Thyroid gland (tissue), 4 donors: ENCODE data around the gene RAB6B. TPM values are rescaled to one million over a fixed set of nuclear protein-coding genes. Genes with fewer than 3 reads are reported as not detected.

Experiments
- DNase-seq, 2 donors: peaks; one replicate each; pipeline ENCODE4 v3.0.0-alpha.2; 2019
- H3K27ac ChIP-seq, 3 donors: fragments of 200-600 bp; sonication (generic); 1 replicate in 2 of 3; 2 replicates in 1 of 3; pipeline ENCODE4 v1.5.1; 2016 to 2019; ENCODE audit warnings: mild to moderate bottlenecking in 1 of 3, moderate library complexity in 1 of 3
- H3K27me3 ChIP-seq: fragments of 200-600 bp; sonication (generic); one replicate; pipeline ENCODE4 v1.5.1; 2019
- H3K36me3 ChIP-seq, 2 donors: fragments of 200-600 bp; sonication (generic); one replicate each; pipeline ENCODE4 v1.5.1; 2016 to 2019
- H3K4me1 ChIP-seq, 2 donors: fragments of 200-600 bp; sonication (generic); one replicate each; pipeline ENCODE4 v1.5.1; 2017 to 2019
- H3K4me3 ChIP-seq, 3 donors: fragments of 200-600 bp; sonication (generic); replicated peaks in 1 of 3; 1 replicate in 2 of 3; 2 replicates in 1 of 3; pipeline ENCODE4 v1.5.1; 2016; ENCODE audit warnings: mild to moderate bottlenecking in 1 of 3
- H3K9me3 ChIP-seq: fragments of 200-600 bp; sonication (generic); one replicate; pipeline ENCODE4 v1.5.1; 2017
- CTCF ChIP-seq, 6 experiments: fragments of 200-600 bp in 3 of 6; fragments of 450-650 bp in 3 of 6; sonication (generic) in 3 of 6; IDR thresholded peaks; one replicate each; pipeline ENCODE4 v1.5.1; 2016 to 2019; ENCODE audit warnings: antibody characterized with exemption in 6 of 6, mild to moderate bottlenecking in 2 of 6, inconsistent platforms in 1 of 6, moderate library complexity in 1 of 6
- POLR2A ChIP-seq, 2 donors: fragments of 450-650 bp; IDR thresholded peaks; one replicate each; pipeline ENCODE4 v1.6.1; 2017; ENCODE audit warnings: antibody characterized with exemption in 2 of 2, mild to moderate bottlenecking in 2 of 2, moderate library complexity in 1 of 2
- WGBS, 2 donors: methylation state at CpG; one replicate each; pipeline ENCODE4 v1.1.5; 2017; 5-methylcytosine and 5-hydroxymethylcytosine counted together
- intact Hi-C: fragments of 100-400 bp; cut with DNase I; formaldehyde crosslinking; loops from one replicate; pipeline ENCODE4 v1.15.1; 2023
- total RNA-seq, 4 donors: library from RNA; depleted of rRNA; stranded (reverse); fragments of >200 nt; gene quantifications; one replicate each; pipeline ENCODE4 v1.2.3, GENCODE V29; 2016

The RAB6B gene
- total RNA-seq, 4 donors from 2014 or later = 4.4 to 6.2 (median 5.6) TPM

DNA sequence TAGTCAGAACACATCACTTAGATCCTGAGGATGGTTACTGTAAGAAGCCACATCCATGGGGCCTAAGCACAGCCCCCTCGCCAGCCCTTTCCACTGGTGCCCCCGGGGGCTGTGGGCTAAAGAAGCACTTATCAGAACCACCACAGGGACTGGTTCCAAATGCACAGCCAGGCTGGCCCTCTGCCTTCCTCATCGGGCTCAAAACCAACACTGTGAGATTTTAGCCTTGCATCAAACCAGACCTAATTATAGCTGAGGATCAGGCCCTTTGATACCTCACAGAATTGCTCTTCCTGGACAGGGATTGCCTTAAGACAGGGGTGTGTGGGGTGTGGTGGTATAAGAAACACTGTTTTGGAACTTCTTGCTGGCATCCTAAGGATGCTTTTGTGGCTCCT lies 66.4 kb downstream of the RAB6B start:
- no peaks in the 10 kb centered on the region for H3K9me3 ChIP-seq
- no peaks in the 10 kb centered on the region for H3K27me3 ChIP-seq
- intact Hi-C loops = no loop called here
- H3K27ac ChIP-seq = no peak overlapping the region
- no peak for TF ChIP-seq CTCF (IDR thresholded peaks at IDR 0.05)
- TF ChIP-seq POLR2A (IDR thresholded peaks at IDR 0.05) = no peak
- no peaks in the 10 kb centered on the region for H3K4me1 ChIP-seq
- WGBS, 2 donors = 73 to 78% methylated on average over 2 to 3 of the region's 3 CpGs
- no peak overlapping the region for H3K4me3 ChIP-seq
- H3K36me3 ChIP-seq = no peaks in the 10 kb centered on the region
- no peak for DNase-seq

GRCh38 chr3:133828576-133829309 lies 66.9 kb downstream of the RAB6B start:
- Histone ChIP-seq H3K4me1 (no peaks in the 10 kb centered on the region), H3K27me3 (no peaks in the 10 kb centered on the region), H3K36me3 (no peaks in the 10 kb centered on the region), H3K27ac (no peak overlapping the region), H3K9me3 (no peaks in the 10 kb centered on the region), H3K4me3 (no peak overlapping the region)
- DNase-seq = no peak
- 68 to 80% methylated on average over 10 to 12 of the region's 12 CpGs for WGBS, 2 donors
- no peak for TF ChIP-seq POLR2A (IDR thresholded peaks at IDR 0.05)
- no peak for TF ChIP-seq CTCF (IDR thresholded peaks at IDR 0.05)
- intact Hi-C loops = no loop called here

DNA sequence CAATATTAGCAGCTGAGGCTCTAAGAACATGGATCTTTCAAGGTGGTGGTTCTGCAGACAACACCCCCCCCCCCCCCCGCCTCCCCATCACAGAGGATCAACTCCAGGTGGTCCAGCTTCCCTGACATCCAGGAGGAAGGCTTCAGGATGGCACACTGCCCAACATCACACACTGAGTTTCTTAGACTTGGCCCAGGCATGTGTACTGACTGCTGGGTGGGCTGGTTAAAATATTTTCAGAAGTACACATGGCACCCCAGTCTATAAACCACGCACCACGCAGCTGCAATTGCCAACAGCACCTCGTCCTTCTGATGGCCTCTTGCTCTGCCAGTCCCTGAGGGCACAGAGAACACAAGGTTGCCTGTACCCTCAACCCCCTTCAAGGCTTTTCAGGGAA lies 68.0 kb downstream of the RAB6B start:
- H3K36me3 ChIP-seq = no peaks in the 10 kb centered on the region
- H3K9me3 ChIP-seq = no peaks in the 10 kb centered on the region
- H3K27me3 ChIP-seq = no peaks in the 10 kb centered on the region
- H3K4me1 ChIP-seq = no peaks in the 10 kb centered on the region
- H3K27ac ChIP-seq = no peak overlapping the region
- no peak for DNase-seq
- no peak for TF ChIP-seq POLR2A (IDR thresholded peaks at IDR 0.05)
- no peak for TF ChIP-seq CTCF (IDR thresholded peaks at IDR 0.05)
- H3K4me3 ChIP-seq = no peak overlapping the region
- WGBS, 2 donors = 82 to 96% methylated on average over 4 of the region's 4 CpGs
- intact Hi-C loops = no loop called here

- intact Hi-C loops = no loop called here
- H3K27ac ChIP-seq = no peak overlapping the region
- no peaks in the 10 kb centered on the region for H3K36me3 ChIP-seq
- WGBS, 2 donors = 67 to 80% methylated on average over 1 of the region's 1 CpG
- H3K4me3 ChIP-seq = no peak overlapping the region
- H3K27me3 ChIP-seq = no peaks in the 10 kb centered on the region
- H3K9me3 ChIP-seq = no peaks in the 10 kb centered on the region
- no peak for TF ChIP-seq POLR2A (IDR thresholded peaks at IDR 0.05)
- no peak for TF ChIP-seq CTCF (IDR thresholded peaks at IDR 0.05)
- DNase-seq = no peak
- H3K4me1 ChIP-seq = no peaks in the 10 kb centered on the region
These were observed 68.5 kb downstream of the RAB6B start for GRCh38 chr3:133827136-133827535.

GRCh38 chr3:133825969-133826727 lies 69.5 kb downstream of the RAB6B start:
- Histone ChIP-seq H3K4me3 (no peak overlapping the region), H3K27ac (no peak overlapping the region), H3K9me3 (no peaks in the 10 kb centered on the region), H3K4me1 (no peaks in the 10 kb centered on the region), H3K36me3 (peaks cover under 1 to 2% of the 10 kb centered on the region in 2 donors), H3K27me3 (no peaks in the 10 kb centered on the region)
- intact Hi-C loops = no loop called here
- no peak for DNase-seq
- TF ChIP-seq POLR2A (IDR thresholded peaks at IDR 0.05) (no peak), CTCF (IDR thresholded peaks at IDR 0.05) (no peak)
- WGBS, 2 donors = 85 to 87% methylated on average over 12 of the region's 12 CpGs
